Transverse colon (tissue), 4 donors: ENCODE results near the gene CBL.
A peak's percentile ranks its signal among the peaks of the same experiment; 100 is the strongest.

Experiments used
- CTCF ChIP-seq, 5 experiments: fragments of 200-600 bp in 3 of 5; fragments of 450-650 bp in 2 of 5; sonication (generic) in 3 of 5; IDR thresholded peaks; 1 replicate in 2 of 5; 2 replicates in 3 of 5; pipeline ENCODE4 v1.5.1; 2016 to 2017; ENCODE audit warnings: antibody characterized with exemption in 5 of 5, inconsistent platforms in 3 of 5, mild to moderate bottlenecking in 2 of 5, moderate library complexity in 1 of 5
- EP300 ChIP-seq: sonication (generic); formaldehyde crosslinking; IDR thresholded peaks from one replicate; pipeline ENCODE4 v1.6.1; 2017; ENCODE audit warnings: antibody characterized with exemption, low read depth
- POLR2A ChIP-seq: fragments of 450-650 bp; IDR thresholded peaks from one replicate; pipeline ENCODE4 v1.6.1; 2016; ENCODE audit warnings: antibody characterized with exemption, mild to moderate bottlenecking, moderate library complexity
- POLR2AphosphoS5 ChIP-seq, 3 donors: sonication (generic); formaldehyde crosslinking; IDR thresholded peaks; one replicate each; pipeline ENCODE4 v1.6.1; 2016; ENCODE audit warnings: antibody characterized with exemption in 3 of 3

GRCh38 chr11:119334174-119334930 is 128.2 kb downstream of the CBL start, which contains the start of gene RNF26:
- TF ChIP-seq CTCF (IDR thresholded peaks at IDR 0.05): no peak
- TF ChIP-seq POLR2AphosphoS5 (IDR thresholded peaks at IDR 0.05): peak; percentile 72 to 88 (median 81)
- no peak for TF ChIP-seq EP300
- peak; percentile 72 for TF ChIP-seq POLR2A
